ENCODE data around the gene SLC35D1. TPM values are rescaled to one million over a fixed set of nuclear protein-coding genes. Genes with fewer than 3 reads are reported as not detected.
A peak's percentile ranks its signal among the peaks of the same experiment; 100 is the strongest.
"Not testable (repeated sequence)": the region's sequence is repeated elsewhere in the genome, so short reads cannot be mapped to it uniquely, and the experiment has no call there.

SLC35D1 gene
- total and polyA plus RNA-seq, 2 donors (not counting 1 experiment from before 2014, with no cell fraction given), result 19.3 to 20.3 TPM

DNA sequence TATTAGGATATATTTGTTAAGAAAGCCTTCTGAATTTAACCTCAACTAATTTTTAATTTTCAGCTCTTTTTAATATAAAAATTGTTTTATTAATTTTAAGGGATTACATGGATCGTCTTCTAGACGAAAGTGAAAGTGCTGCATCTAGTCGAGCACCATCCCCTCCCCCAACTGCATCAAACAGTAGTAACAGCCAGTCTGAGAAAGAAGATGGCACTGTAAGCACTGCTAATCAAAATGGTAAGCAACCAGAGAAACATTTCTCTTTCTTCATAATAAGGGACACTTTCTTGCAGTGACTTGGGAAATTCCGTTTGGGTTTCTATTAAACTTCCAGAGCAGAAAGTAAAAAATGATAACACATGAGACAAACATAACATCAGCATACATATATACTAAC lies 72.3 kb downstream of the SLC35D1 start:
- H2AFZ ChIP-seq (ENCODE audit: low read length), result no peak overlapping the region
- peaks cover 5% of the 10 kb centered on the region for H3K4me1 ChIP-seq (ENCODE audit: control insufficient read depth, extremely low read depth, insufficient read depth, low read length)
- no peaks in the 10 kb centered on the region for H4K20me1 ChIP-seq (ENCODE audit: control insufficient read depth, extremely low read depth, insufficient read depth, low read length)
- H3K4me3 ChIP-seq (replicated peaks in 1 of 4; ENCODE audit: control extremely low read depth in 1 of 4, insufficient read depth in 1 of 4, low read depth in 3 of 4, low read length in 4 of 4), result peak overlapping the region in 2 of 4 experiments; percentile 14 to 50
- no peaks in the 10 kb centered on the region for H3K9me3 ChIP-seq (ENCODE audit: control insufficient read depth, insufficient read depth, low read depth, low read length)
- no peaks in the 10 kb centered on the region for H3K27me3 ChIP-seq (ENCODE audit: control insufficient read depth, insufficient read depth, low read length)
- no peak overlapping the region for H3K27ac ChIP-seq (ENCODE audit: insufficient read depth, low read length)
- TF ChIP-seq, protein P1, sequence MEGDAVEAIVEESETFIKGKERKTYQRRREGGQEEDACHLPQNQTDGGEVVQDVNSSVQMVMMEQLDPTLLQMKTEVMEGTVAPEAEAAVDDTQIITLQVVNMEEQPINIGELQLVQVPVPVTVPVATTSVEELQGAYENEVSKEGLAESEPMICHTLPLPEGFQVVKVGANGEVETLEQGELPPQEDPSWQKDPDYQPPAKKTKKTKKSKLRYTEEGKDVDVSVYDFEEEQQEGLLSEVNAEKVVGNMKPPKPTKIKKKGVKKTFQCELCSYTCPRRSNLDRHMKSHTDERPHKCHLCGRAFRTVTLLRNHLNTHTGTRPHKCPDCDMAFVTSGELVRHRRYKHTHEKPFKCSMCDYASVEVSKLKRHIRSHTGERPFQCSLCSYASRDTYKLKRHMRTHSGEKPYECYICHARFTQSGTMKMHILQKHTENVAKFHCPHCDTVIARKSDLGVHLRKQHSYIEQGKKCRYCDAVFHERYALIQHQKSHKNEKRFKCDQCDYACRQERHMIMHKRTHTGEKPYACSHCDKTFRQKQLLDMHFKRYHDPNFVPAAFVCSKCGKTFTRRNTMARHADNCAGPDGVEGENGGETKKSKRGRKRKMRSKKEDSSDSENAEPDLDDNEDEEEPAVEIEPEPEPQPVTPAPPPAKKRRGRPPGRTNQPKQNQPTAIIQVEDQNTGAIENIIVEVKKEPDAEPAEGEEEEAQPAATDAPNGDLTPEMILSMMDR (conservative IDR thresholded peaks at IDR 0.05 in 1 of 2, IDR thresholded peaks at IDR 0.05 in 1 of 2; ENCODE audit: low read depth in 1 of 2, low read length in 2 of 2), result no peak
- TF ChIP-seq EZH2 (IDR thresholded peaks at IDR 0.05; ENCODE audit: low read length, missing control alignments), result no peak
- H3K4me2 ChIP-seq (ENCODE audit: extremely low read depth, insufficient read depth, low read length), result peak overlapping the region; percentile 59
- DNase-seq (ENCODE audit: low read depth in 2 of 2), result peak in 1 of 2 donors; percentile 44
- no peaks in the 10 kb centered on the region for H3K79me2 ChIP-seq (ENCODE audit: control insufficient read depth, insufficient read depth, low read length)
- no peak overlapping the region for H3K9ac ChIP-seq (ENCODE audit: insufficient read depth, low read length)
- H3K36me3 ChIP-seq (ENCODE audit: control insufficient read depth, insufficient read depth, low read length), result peaks cover 8% of the 10 kb centered on the region

DNA sequence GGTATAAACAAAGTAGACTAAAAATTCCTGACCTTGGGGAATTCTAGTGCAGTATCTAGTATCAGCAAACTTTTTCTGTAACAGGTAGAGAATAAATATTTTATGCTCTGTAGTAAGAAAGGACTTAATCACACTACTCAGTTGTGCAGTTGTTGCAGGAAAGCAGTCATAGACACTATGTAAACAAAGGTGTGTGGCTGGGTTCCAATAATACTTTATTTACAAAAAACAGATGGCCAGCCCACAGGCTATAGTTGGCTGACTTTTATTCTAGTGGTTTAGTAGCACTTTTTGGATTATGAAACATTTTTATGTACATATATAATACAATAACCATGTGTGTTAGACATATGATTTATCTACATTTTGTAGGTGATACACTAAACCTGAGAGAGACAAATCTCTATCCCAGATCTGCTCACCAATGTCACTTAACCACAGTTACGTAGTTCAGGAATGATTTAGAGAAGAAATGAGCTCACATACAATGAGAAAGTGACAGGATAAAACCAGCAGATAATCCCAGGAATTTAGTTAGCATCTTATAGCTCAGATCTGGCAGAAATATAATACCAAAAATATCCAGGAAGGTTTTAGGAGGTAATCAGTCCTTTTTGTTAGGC lies 73.1 kb downstream of the SLC35D1 start:
- Histone ChIP-seq H2AFZ (ENCODE audit: low read length) (no peak overlapping the region), H4K20me1 (ENCODE audit: control insufficient read depth, extremely low read depth, insufficient read depth, low read length) (no peaks in the 10 kb centered on the region), H3K79me2 (ENCODE audit: control insufficient read depth, insufficient read depth, low read length) (no peaks in the 10 kb centered on the region), H3K9ac (ENCODE audit: insufficient read depth, low read length) (no peak overlapping the region), H3K36me3 (ENCODE audit: control insufficient read depth, insufficient read depth, low read length) (peaks cover 5% of the 10 kb centered on the region), H3K9me3 (ENCODE audit: control insufficient read depth, insufficient read depth, low read depth, low read length) (no peaks in the 10 kb centered on the region), H3K4me2 (ENCODE audit: extremely low read depth, insufficient read depth, low read length) (peak overlapping the region; percentile 3), H3K4me3 (replicated peaks in 1 of 4; ENCODE audit: control extremely low read depth in 1 of 4, insufficient read depth in 1 of 4, low read depth in 3 of 4, low read length in 4 of 4) (peak overlapping the region in 3 of 4 experiments; percentile 0 to 50 (median 14)), H3K27ac (ENCODE audit: insufficient read depth, low read length) (no peak overlapping the region), H3K27me3 (ENCODE audit: control insufficient read depth, insufficient read depth, low read length) (no peaks in the 10 kb centered on the region), H3K4me1 (ENCODE audit: control insufficient read depth, extremely low read depth, insufficient read depth, low read length) (peaks cover 5% of the 10 kb centered on the region)
- TF ChIP-seq EZH2 (IDR thresholded peaks at IDR 0.05; ENCODE audit: low read length, missing control alignments), result no peak
- TF ChIP-seq, protein P1 (conservative IDR thresholded peaks at IDR 0.05 in 1 of 2, IDR thresholded peaks at IDR 0.05 in 1 of 2; ENCODE audit: low read depth in 1 of 2, low read length in 2 of 2), result no peak
- peak; percentile 19 to 23 for DNase-seq (ENCODE audit: low read depth in 2 of 2)

DNA sequence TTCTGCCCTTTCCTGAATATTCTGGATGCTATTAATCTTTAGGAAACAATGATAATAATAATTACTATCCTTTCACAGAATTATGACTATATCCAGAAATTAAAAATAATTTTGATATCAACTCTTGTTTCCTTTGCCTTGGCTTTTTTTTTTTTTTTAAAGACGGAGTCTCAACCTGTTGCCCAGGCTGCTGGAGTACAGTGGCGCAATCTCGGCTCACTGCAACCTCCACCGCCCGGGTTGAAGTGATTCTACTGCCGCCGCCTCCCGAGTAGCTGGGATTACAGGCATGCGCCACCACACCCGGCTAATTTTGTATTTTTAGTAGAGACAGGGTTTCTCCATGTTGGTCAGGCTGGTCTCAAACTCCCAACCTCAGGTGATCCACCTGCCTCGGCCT lies 74.3 kb downstream of the SLC35D1 start:
- not testable (repeated sequence) for H4K20me1 ChIP-seq (ENCODE audit: control insufficient read depth, extremely low read depth, insufficient read depth, low read length); H3K9me3 ChIP-seq (ENCODE audit: control insufficient read depth, insufficient read depth, low read depth, low read length); H3K4me1 ChIP-seq (ENCODE audit: control insufficient read depth, extremely low read depth, insufficient read depth, low read length); H3K79me2 ChIP-seq (ENCODE audit: control insufficient read depth, insufficient read depth, low read length); H3K4me3 ChIP-seq (replicated peaks in 1 of 4; ENCODE audit: control extremely low read depth in 1 of 4, insufficient read depth in 1 of 4, low read depth in 3 of 4, low read length in 4 of 4); H3K36me3 ChIP-seq (ENCODE audit: control insufficient read depth, insufficient read depth, low read length); H2AFZ ChIP-seq (ENCODE audit: low read length); H3K4me2 ChIP-seq (ENCODE audit: extremely low read depth, insufficient read depth, low read length); H3K27ac ChIP-seq (ENCODE audit: insufficient read depth, low read length); H3K27me3 ChIP-seq (ENCODE audit: control insufficient read depth, insufficient read depth, low read length); H3K9ac ChIP-seq (ENCODE audit: insufficient read depth, low read length); DNase-seq (ENCODE audit: low read depth in 2 of 2)
